Panc1 (cell line): Measurements from ENCODE around the gene LPGAT1.

Source experiments
- CTCF ChIP-seq: fragments of 450-650 bp; IDR thresholded peaks from 2 replicates; pipeline ENCODE4 v1.5.1; 2017; ENCODE audit warnings: mild to moderate bottlenecking
- POLR2AphosphoS5 ChIP-seq: IDR thresholded peaks from 2 replicates; pipeline ENCODE4 v1.6.1; 2012; ENCODE audit warnings: mild to moderate bottlenecking, low read depth, low read length, moderate library complexity
- REST ChIP-seq, 2 experiments: IDR thresholded peaks; 2 replicates each; pipeline ENCODE4 v1.6.1; 2011 to 2012; ENCODE audit warnings: low read depth in 2 of 2, control low read depth in 1 of 2, low read length in 1 of 2, mild to moderate bottlenecking in 1 of 2, moderate library complexity in 1 of 2; ENCODE audit not compliant: insufficient read depth in 1 of 2

- TF ChIP-seq CTCF = peak; percentile 99
- TF ChIP-seq REST (IDR thresholded peaks at IDR 0.05; ENCODE audit: insufficient read depth in 1 of 2, low read depth in 2 of 2, low read length in 1 of 2) = 0 out of 4 replicates have a peak, but pooled peaks of 1 of the 2 experiments have one; percentile 43
- TF ChIP-seq POLR2AphosphoS5 = no peak
These were observed 132.2 kb downstream of the LPGAT1 start for GRCh38 chr1:211698161-211699026.
